Measurements from ENCODE around the gene CDK6. TPM values are rescaled to one million over a fixed set of nuclear protein-coding genes. Genes with fewer than 3 reads are reported as not detected.

Gene CDK6
- total RNA-seq, 1 experiment from 2014 or later: 43.3 TPM

GRCh38 chr7:92645114-92646061, 191.0 kb downstream of the CDK6 start:
- peak; percentile 76 for DNase-seq (ENCODE audit: low read depth)

GRCh38 chr7:92644406-92645113, 191.8 kb downstream of the CDK6 start:
- DNase-seq (ENCODE audit: low read depth): no peak

- no peak for DNase-seq (ENCODE audit: low read depth)
Measured at GRCh38 chr7:92643821-92644220, 192.6 kb downstream of the CDK6 start.

GRCh38 chr7:92641921-92642511, 194.4 kb downstream of the CDK6 start:
- peak; percentile 86 for DNase-seq (ENCODE audit: low read depth)

GRCh38 chr7:92639966-92640365, 196.4 kb downstream of the CDK6 start:
- DNase-seq (ENCODE audit: low read depth): no peak

- DNase-seq (ENCODE audit: low read depth): peak; percentile 93
Measured at GRCh38 chr7:92639213-92639896, 197.0 kb downstream of the CDK6 start.

- DNase-seq (ENCODE audit: low read depth): no peak
Measured at GRCh38 chr7:92636018-92636560, 200.3 kb downstream of the CDK6 start.

GRCh38 chr7:92635538-92635937, 200.8 kb downstream of the CDK6 start:
- DNase-seq (ENCODE audit: low read depth): no peak

- peak; percentile 89 for DNase-seq (ENCODE audit: low read depth)
Measured at GRCh38 chr7:92634924-92635519, 201.4 kb downstream of the CDK6 start.

- DNase-seq (ENCODE audit: low read depth): no peak
Measured at GRCh38 chr7:92634205-92634604, 202.2 kb downstream of the CDK6 start.

GRCh38 chr7:92633211-92633906, 203.0 kb downstream of the CDK6 start:
- peak; percentile 99 for DNase-seq (ENCODE audit: low read depth)

GRCh38 chr7:92632791-92633190, 203.6 kb downstream of the CDK6 start:
- DNase-seq (ENCODE audit: low read depth): no peak

GRCh38 chr7:92631850-92632487, 204.4 kb downstream of the CDK6 start:
- DNase-seq (ENCODE audit: low read depth): no peak

- DNase-seq (ENCODE audit: low read depth): no peak
Measured at GRCh38 chr7:92631067-92631849, 205.1 kb downstream of the CDK6 start.

- DNase-seq (ENCODE audit: low read depth): no peak
Measured at GRCh38 chr7:92629779-92630178, 206.6 kb downstream of the CDK6 start.

GRCh38 chr7:92627956-92628355, 208.4 kb downstream of the CDK6 start:
- no peak for DNase-seq (ENCODE audit: low read depth)

GRCh38 chr7:92626281-92626809, 210.0 kb downstream of the CDK6 start:
- no peak for DNase-seq (ENCODE audit: low read depth)

- DNase-seq (ENCODE audit: low read depth): no peak
Measured at GRCh38 chr7:92625617-92626016, 210.8 kb downstream of the CDK6 start.

Measured in M059J (cell line).